ENCODE measurements around the gene TMEM72.

GRCh38 chr10:44968500-44969400 lies 57.6 kb downstream of the TMEM72 start:
- no peak for TF ChIP-seq CTCF (IDR thresholded peaks at IDR 0.05)
- TF ChIP-seq POLR2A (IDR thresholded peaks at IDR 0.05) = no peak
- no peak for TF ChIP-seq POLR2AphosphoS5 (IDR thresholded peaks at IDR 0.05)
